Spleen (tissue), 7 donors: ENCODE results near the gene FAM20C.

ENCODE experiments used
- CTCF ChIP-seq, 11 experiments: fragments of 200-600 bp in 7 of 11; fragments of 450-650 bp in 4 of 11; sonication (generic) in 4 of 11; IDR thresholded peaks in 8 of 11; conservative IDR thresholded peaks in 3 of 11; 1 replicate in 7 of 11; 2 replicates in 4 of 11; pipeline versions ENCODE4 v1.4.0 to v1.8.0; 2016 to 2021; ENCODE audit warnings: antibody characterized with exemption in 11 of 11, inconsistent platforms in 4 of 11, mild to moderate bottlenecking in 1 of 11
- POLR2A ChIP-seq, 3 donors: fragments of 450-650 bp; IDR thresholded peaks; one replicate each; pipeline ENCODE4 v1.5.1; 2017; ENCODE audit warnings: antibody characterized with exemption in 3 of 3, mild to moderate bottlenecking in 1 of 3
- donor health status: DM: no; HTN: no; CAD: no; lungs with moderate emphysema.
- donor health status: DM: no; HTN: no; CAD: no.
- donor health status: DM: no; HTN: no; CAD: no.

- TF ChIP-seq CTCF (IDR thresholded peaks at IDR 0.05 in 8 of 11, conservative IDR thresholded peaks at IDR 0.05 in 3 of 11) (no peak), POLR2A (IDR thresholded peaks at IDR 0.05) (no peak)
Measured at GRCh38 chr7:163298-163695, 29.1 kb upstream of the FAM20C start.
